K562 (cell line): Measurements from ENCODE around the gene TNRC6B. TPM values are rescaled to one million over a fixed set of nuclear protein-coding genes. Genes with fewer than 3 reads are reported as not detected.

Experiments
- ARID2 ChIP-seq: fragments of 450-650 bp; IDR thresholded peaks from 2 replicates; pipeline ENCODE4 v1.6.1; 2017; ENCODE audit warnings: antibody characterized with exemption, mild to moderate bottlenecking
- CBFB ChIP-seq: sonication (generic); formaldehyde crosslinking; IDR thresholded peaks from 2 replicates; pipeline ENCODE4 v1.4.0; 2020; ENCODE audit warnings: mild to moderate bottlenecking, missing genetic modification reagents
- CBX3 ChIP-seq, 2 experiments: IDR thresholded peaks; 1 replicate in 1 of 2; 2 replicates in 1 of 2; pipeline ENCODE4 v1.6.1; 2012; ENCODE audit warnings: inconsistent platforms in 2 of 2, low read length in 2 of 2, borderline replicate concordance in 1 of 2, control low read depth in 1 of 2
- DACH1 ChIP-seq: fragments of 450-650 bp; IDR thresholded peaks from 2 replicates; pipeline ENCODE4 v1.6.1; 2018; ENCODE audit not compliant: partially characterized antibody
- MTA1 ChIP-seq: fragments of 450-650 bp; IDR thresholded peaks from 2 replicates; pipeline ENCODE4 v1.6.1; 2017; ENCODE audit warnings: borderline replicate concordance
- PHF8 ChIP-seq: fragments of 200-600 bp; sonication (generic); IDR thresholded peaks from 2 replicates; pipeline ENCODE4 v1.6.1; 2012; ENCODE audit warnings: mixed run types, mild to moderate bottlenecking, inconsistent platforms, low read length, moderate library complexity, borderline replicate concordance
- SUPT5H ChIP-seq: fragments of 450-650 bp; IDR thresholded peaks from 2 replicates; pipeline ENCODE4 v1.6.1; 2016
- TAF1 ChIP-seq: IDR thresholded peaks from 2 replicates; pipeline ENCODE4 v1.6.1; 2011; ENCODE audit warnings: mild to moderate bottlenecking, low read length, moderate library complexity; ENCODE audit not compliant: insufficient read depth, control insufficient read depth, severe bottlenecking; ENCODE audit errors: extremely low read depth
- TCF3 ChIP-seq: sonication (generic); formaldehyde crosslinking; IDR thresholded peaks from 2 replicates; pipeline ENCODE4 v1.4.0; 2020; ENCODE audit warnings: mild to moderate bottlenecking, missing genetic modification reagents
- ZNF79 ChIP-seq: fragments of 250-450 bp; sonication (Bioruptor Pico); IDR thresholded peaks from 2 replicates; pipeline ENCODE4 v1.4.0; 2020; ENCODE audit warnings: low read depth, mild to moderate bottlenecking, moderate library complexity
- polyA plus RNA-seq, 8 experiments: library from polyadenylated mRNA; depleted of rRNA in 4 of 8; stranded (reverse) in 5 of 8; unstranded in 3 of 8; fragments of >200 nt; fragmentation: Nextera tagmentation in 2 of 8; fragmentation: Illumina TruSeq in 1 of 8; extraction: Ambion mirVana in 2 of 8; extraction: Trizol in 1 of 8; gene quantifications; 2 replicates each; pipeline versions ENCODE4 v1.2.1 to v1.2.3, GENCODE V29; 2011 to 2014; ENCODE audit warnings: inconsistent platforms in 1 of 8, missing spikeins in 1 of 8
- total RNA-seq, 7 experiments: library from RNA; depleted of rRNA in 6 of 7; stranded (reverse); fragments of >200 nt in 6 of 7; fragmentation: Illumina TruSeq in 2 of 7; extraction: Trizol in 2 of 7; gene quantifications; 2 replicates each; pipeline versions ENCODE4 v1.2.1 to v1.2.3, GENCODE V29; 2011 to 2021; ENCODE audit warnings: low replicate concordance in 1 of 7
- TF ChIP-seq, protein P1 (sequence below): fragments of 250-450 bp; sonication (Bioruptor Pico); IDR thresholded peaks from 2 replicates; pipeline ENCODE4 v1.5.0; 2022; ENCODE audit warnings: mild to moderate bottlenecking
- TF ChIP-seq, protein P2 (sequence below), 2 experiments: fragments of 450-650 bp in 1 of 2; sonication (generic) in 1 of 2; formaldehyde crosslinking in 1 of 2; IDR thresholded peaks; 2 replicates each; pipeline versions ENCODE4 v1.7.1 to v1.9.0; 2016 to 2022; ENCODE audit warnings: inconsistent platforms in 1 of 2, mild to moderate bottlenecking in 1 of 2, missing genetic modification reagents in 1 of 2
- TF ChIP-seq, protein P3 (sequence below): fragments of 450-650 bp; formaldehyde crosslinking; IDR thresholded peaks from 2 replicates; pipeline ENCODE4 v1.4.0; 2020; ENCODE audit warnings: mild to moderate bottlenecking, moderate library complexity

Gene TNRC6B
- total and polyA plus RNA-seq, 9 of the 15 experiments (the other 6 are each of a cell fraction or from before 2014, with no cell fraction given), result 0.96 to 18.8 (median 10.8) TPM

DNA sequence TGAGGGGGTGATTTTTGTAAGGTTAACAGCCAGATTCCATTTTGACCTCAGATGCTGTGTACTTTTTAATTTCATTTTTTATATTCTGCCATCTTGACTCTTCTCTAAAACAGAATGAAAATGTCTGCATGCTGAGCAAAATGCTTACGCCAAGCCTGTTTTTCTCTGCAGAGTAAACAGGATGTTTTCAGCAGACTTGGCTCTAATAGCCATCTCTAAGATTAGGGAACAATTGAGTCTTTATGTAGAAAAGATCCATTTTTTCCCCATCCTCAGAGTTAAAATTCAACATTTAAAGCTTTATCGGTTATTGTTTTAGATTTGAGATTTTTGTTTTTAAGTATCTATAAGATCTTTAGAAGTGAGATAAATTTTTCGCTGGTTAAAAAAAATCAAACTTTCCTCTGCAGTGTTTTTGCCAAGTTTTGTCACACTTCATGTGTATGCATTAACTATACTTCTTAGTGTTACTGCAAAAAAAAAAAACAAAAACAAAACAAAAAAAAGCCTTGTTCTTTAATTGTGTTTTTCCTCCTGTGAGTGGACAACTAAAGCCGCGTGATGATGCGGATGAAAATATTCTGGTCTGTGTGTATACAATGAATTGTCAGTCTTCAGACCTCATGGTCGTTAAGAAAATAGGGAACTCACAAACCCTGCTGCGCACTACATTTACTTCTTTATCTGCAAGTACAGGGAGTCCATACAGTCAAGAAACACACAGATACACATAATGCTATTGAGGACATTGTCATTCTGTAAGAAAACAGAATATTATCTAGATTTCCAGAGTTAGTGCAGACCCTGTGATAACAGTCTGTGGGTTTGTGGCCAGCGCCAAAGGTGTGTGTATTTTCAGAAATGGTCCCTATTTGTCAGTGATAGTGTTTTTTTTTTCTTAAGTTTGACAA is 151.1 kb downstream of the TNRC6B start (continued):
- TF ChIP-seq, protein P1, sequence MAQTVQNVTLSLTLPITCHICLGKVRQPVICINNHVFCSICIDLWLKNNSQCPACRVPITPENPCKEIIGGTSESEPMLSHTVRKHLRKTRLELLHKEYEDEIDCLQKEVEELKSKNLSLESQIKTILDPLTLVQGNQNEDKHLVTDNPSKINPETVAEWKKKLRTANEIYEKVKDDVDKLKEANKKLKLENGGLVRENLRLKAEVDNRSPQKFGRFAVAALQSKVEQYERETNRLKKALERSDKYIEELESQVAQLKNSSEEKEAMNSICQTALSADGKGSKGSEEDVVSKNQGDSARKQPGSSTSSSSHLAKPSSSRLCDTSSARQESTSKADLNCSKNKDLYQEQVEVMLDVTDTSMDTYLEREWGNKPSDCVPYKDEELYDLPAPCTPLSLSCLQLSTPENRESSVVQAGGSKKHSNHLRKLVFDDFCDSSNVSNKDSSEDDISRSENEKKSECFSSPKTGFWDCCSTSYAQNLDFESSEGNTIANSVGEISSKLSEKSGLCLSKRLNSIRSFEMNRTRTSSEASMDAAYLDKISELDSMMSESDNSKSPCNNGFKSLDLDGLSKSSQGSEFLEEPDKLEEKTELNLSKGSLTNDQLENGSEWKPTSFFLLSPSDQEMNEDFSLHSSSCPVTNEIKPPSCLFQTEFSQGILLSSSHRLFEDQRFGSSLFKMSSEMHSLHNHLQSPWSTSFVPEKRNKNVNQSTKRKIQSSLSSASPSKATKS (CRISPR knock-in tag), result no peak
- TF ChIP-seq CBX3 (IDR thresholded peaks at IDR 0.05; ENCODE audit: borderline replicate concordance in 1 of 2, low read length in 2 of 2) (peak in 1 of 2 experiments; percentile 50; a peak in 1 of 3 replicates), ARID2 (no peak), MTA1 (peak; percentile 79; the same call in 1 of the 2 replicates), TCF3 (peak; percentile 97), SUPT5H (no peak), PHF8 (no peak), DACH1 (no peak), TAF1 (no peak), CBFB (CRISPR knock-in tag) (no peak), ZNF79 (no peak)
- TF ChIP-seq, protein P2, sequence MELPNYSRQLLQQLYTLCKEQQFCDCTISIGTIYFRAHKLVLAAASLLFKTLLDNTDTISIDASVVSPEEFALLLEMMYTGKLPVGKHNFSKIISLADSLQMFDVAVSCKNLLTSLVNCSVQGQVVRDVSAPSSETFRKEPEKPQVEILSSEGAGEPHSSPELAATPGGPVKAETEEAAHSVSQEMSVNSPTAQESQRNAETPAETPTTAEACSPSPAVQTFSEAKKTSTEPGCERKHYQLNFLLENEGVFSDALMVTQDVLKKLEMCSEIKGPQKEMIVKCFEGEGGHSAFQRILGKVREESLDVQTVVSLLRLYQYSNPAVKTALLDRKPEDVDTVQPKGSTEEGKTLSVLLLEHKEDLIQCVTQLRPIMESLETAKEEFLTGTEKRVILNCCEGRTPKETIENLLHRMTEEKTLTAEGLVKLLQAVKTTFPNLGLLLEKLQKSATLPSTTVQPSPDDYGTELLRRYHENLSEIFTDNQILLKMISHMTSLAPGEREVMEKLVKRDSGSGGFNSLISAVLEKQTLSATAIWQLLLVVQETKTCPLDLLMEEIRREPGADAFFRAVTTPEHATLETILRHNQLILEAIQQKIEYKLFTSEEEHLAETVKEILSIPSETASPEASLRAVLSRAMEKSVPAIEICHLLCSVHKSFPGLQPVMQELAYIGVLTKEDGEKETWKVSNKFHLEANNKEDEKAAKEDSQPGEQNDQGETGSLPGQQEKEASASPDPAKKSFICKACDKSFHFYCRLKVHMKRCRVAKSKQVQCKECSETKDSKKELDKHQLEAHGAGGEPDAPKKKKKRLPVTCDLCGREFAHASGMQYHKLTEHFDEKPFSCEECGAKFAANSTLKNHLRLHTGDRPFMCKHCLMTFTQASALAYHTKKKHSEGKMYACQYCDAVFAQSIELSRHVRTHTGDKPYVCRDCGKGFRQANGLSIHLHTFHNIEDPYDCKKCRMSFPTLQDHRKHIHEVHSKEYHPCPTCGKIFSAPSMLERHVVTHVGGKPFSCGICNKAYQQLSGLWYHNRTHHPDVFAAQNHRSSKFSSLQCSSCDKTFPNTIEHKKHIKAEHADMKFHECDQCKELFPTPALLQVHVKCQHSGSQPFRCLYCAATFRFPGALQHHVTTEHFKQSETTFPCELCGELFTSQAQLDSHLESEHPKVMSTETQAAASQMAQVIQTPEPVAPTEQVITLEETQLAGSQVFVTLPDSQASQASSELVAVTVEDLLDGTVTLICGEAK (IDR thresholded peaks at IDR 0.05), result no peak
- TF ChIP-seq, protein P2 (CRISPR knock-in tag; IDR thresholded peaks at IDR 0.05), result no peak
- TF ChIP-seq, protein P3, sequence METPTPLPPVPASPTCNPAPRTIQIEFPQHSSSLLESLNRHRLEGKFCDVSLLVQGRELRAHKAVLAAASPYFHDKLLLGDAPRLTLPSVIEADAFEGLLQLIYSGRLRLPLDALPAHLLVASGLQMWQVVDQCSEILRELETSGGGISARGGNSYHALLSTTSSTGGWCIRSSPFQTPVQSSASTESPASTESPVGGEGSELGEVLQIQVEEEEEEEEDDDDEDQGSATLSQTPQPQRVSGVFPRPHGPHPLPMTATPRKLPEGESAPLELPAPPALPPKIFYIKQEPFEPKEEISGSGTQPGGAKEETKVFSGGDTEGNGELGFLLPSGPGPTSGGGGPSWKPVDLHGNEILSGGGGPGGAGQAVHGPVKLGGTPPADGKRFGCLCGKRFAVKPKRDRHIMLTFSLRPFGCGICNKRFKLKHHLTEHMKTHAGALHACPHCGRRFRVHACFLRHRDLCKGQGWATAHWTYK (CRISPR knock-in tag), result no peak
